Measurements from ENCODE around the gene OR10A6. TPM values are rescaled to one million over a fixed set of nuclear protein-coding genes. Genes with fewer than 3 reads are reported as not detected.

Gene OR10A6
- total RNA-seq, 3 donors from 2014 or later (not counting 1 experiment from before 2014, with no cell fraction given): not detected

GRCh38 chr11:7964261-7964660 is 33.2 kb upstream of the OR10A6 start:
- no peaks in the 10 kb centered on the region for H3K4me1 Mint-ChIP-seq
- H3K36me3 Mint-ChIP-seq: no peaks in the 10 kb centered on the region
- H3K4me3 Mint-ChIP-seq: no peak overlapping the region
- no peaks in the 10 kb centered on the region for H3K9me3 ChIP-seq (ENCODE audit: control insufficient read depth, insufficient read depth, low read length)
- intact Hi-C loops (cut with micrococcal nuclease): no loop called here
- H3K27ac Mint-ChIP-seq: no peak overlapping the region
- 58% methylated on average over 3 of the region's 3 CpGs for WGBS (ENCODE audit: insufficient coverage)
- H3K27ac ChIP-seq (ENCODE audit: low read length): no peak overlapping the region
- no peaks in the 10 kb centered on the region for H3K36me3 ChIP-seq (ENCODE audit: control insufficient read depth, insufficient read depth, low read length)
- DNase-seq (no peak), ATAC-seq (no peak)
- peaks cover 20 to 44% of the 10 kb centered on the region in 2 donors for H3K27me3 Mint-ChIP-seq (ENCODE audit: low read depth in 2 of 2)
- TF ChIP-seq, protein P1, sequence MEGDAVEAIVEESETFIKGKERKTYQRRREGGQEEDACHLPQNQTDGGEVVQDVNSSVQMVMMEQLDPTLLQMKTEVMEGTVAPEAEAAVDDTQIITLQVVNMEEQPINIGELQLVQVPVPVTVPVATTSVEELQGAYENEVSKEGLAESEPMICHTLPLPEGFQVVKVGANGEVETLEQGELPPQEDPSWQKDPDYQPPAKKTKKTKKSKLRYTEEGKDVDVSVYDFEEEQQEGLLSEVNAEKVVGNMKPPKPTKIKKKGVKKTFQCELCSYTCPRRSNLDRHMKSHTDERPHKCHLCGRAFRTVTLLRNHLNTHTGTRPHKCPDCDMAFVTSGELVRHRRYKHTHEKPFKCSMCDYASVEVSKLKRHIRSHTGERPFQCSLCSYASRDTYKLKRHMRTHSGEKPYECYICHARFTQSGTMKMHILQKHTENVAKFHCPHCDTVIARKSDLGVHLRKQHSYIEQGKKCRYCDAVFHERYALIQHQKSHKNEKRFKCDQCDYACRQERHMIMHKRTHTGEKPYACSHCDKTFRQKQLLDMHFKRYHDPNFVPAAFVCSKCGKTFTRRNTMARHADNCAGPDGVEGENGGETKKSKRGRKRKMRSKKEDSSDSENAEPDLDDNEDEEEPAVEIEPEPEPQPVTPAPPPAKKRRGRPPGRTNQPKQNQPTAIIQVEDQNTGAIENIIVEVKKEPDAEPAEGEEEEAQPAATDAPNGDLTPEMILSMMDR (IDR thresholded peaks at IDR 0.05): no peak
- no peak overlapping the region for H3K4me3 ChIP-seq (ENCODE audit: low read length)
- no peaks in the 10 kb centered on the region for H3K9me3 Mint-ChIP-seq
- H3K4me1 ChIP-seq (ENCODE audit: control insufficient read depth, insufficient read depth, low read length): no peaks in the 10 kb centered on the region
- H3K27me3 ChIP-seq (ENCODE audit: control insufficient read depth, insufficient read depth, low read length): no peaks in the 10 kb centered on the region

DNA sequence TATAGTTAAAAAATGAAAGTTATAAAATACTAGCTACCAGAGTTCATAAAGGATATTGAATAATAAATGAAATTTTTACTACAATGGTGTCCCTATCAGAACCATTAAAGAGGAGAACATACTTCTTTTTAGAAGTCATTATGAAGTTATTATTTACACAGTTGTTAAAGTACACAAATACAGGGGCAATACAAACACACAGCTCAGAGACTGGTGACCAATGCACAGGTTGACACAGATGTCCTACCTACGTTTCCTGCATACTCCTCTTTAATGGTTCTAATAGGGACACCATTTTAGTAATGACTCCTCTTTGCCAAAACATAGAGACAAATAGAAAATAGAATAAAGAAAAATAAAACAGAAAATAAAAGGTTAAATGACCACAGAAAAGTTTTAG is 24.1 kb upstream of the OR10A6 start:
- Mint-ChIP-seq H3K27ac (no peak overlapping the region), H3K27me3 (ENCODE audit: low read depth in 2 of 2) (peaks cover 5 to 25% of the 10 kb centered on the region in 2 donors), H3K4me3 (no peak overlapping the region), H3K9me3 (peaks cover 0 to 2% of the 10 kb centered on the region in 2 donors), H3K4me1 (no peaks in the 10 kb centered on the region), H3K36me3 (no peaks in the 10 kb centered on the region)
- intact Hi-C loops (cut with micrococcal nuclease): no loop called here
- TF ChIP-seq, protein P1 (IDR thresholded peaks at IDR 0.05): no peak
- no peaks in the 10 kb centered on the region for H3K4me1 ChIP-seq (ENCODE audit: control insufficient read depth, insufficient read depth, low read length)
- H3K9me3 ChIP-seq (ENCODE audit: control insufficient read depth, insufficient read depth, low read length): no peaks in the 10 kb centered on the region
- WGBS (ENCODE audit: insufficient coverage): 71% methylated on average over 1 of the region's 1 CpG
- no peak overlapping the region for H3K27ac ChIP-seq (ENCODE audit: low read length)
- H3K4me3 ChIP-seq (ENCODE audit: low read length): no peak overlapping the region
- DNase-seq (no peak), ATAC-seq (no peak)
- no peaks in the 10 kb centered on the region for H3K27me3 ChIP-seq (ENCODE audit: control insufficient read depth, insufficient read depth, low read length)
- no peaks in the 10 kb centered on the region for H3K36me3 ChIP-seq (ENCODE audit: control insufficient read depth, insufficient read depth, low read length)

DNA sequence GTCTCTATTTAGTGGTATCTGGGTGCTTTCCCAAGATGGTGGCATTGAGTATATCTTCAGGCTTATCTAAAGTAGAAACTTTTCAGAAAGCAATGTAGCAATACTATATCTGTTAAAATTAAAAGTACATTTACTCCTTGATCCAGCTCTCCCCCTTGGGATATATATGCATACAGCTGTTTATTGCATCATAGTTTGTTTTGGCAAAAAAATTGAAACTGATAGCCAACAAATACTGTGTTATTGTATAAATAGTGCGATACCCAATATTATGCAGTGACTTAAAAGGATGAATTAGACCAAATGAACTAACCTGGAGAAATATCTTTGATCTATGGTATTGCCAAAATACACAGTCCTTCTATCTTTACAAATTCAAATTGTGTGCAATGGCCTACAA is 18.9 kb upstream of the OR10A6 start:
- no peak for ATAC-seq
- TF ChIP-seq, protein P1 (IDR thresholded peaks at IDR 0.05): no peak
- no peaks in the 10 kb centered on the region for H3K4me1 Mint-ChIP-seq
- Histone ChIP-seq H3K4me3 (ENCODE audit: low read length) (no peak overlapping the region), H3K4me1 (ENCODE audit: control insufficient read depth, insufficient read depth, low read length) (no peaks in the 10 kb centered on the region), H3K36me3 (ENCODE audit: control insufficient read depth, insufficient read depth, low read length) (no peaks in the 10 kb centered on the region), H3K27ac (ENCODE audit: low read length) (no peak overlapping the region), H3K27me3 (ENCODE audit: control insufficient read depth, insufficient read depth, low read length) (no peaks in the 10 kb centered on the region), H3K9me3 (ENCODE audit: control insufficient read depth, insufficient read depth, low read length) (peaks cover under 1% of the 10 kb centered on the region)
- WGBS (ENCODE audit: insufficient coverage): no CpG with 5 or more reads among the region's 1 CpG
- H3K27ac Mint-ChIP-seq: no peak overlapping the region
- DNase-seq: no peak
- no peaks in the 10 kb centered on the region for H3K36me3 Mint-ChIP-seq
- intact Hi-C loops (cut with micrococcal nuclease): no loop called here
- no peaks in the 10 kb centered on the region for H3K9me3 Mint-ChIP-seq
- H3K27me3 Mint-ChIP-seq (ENCODE audit: low read depth in 2 of 2): peaks cover 7 to 9% of the 10 kb centered on the region in 2 donors
- no peak overlapping the region for H3K4me3 Mint-ChIP-seq

GRCh38 chr11:7944123-7944522 is 13.1 kb upstream of the OR10A6 start:
- Histone ChIP-seq H3K9me3 (ENCODE audit: control insufficient read depth, insufficient read depth, low read length) (peaks cover 6% of the 10 kb centered on the region), H3K4me3 (ENCODE audit: low read length) (no peak overlapping the region), H3K27ac (ENCODE audit: low read length) (no peak overlapping the region), H3K27me3 (ENCODE audit: control insufficient read depth, insufficient read depth, low read length) (no peaks in the 10 kb centered on the region), H3K4me1 (ENCODE audit: control insufficient read depth, insufficient read depth, low read length) (no peaks in the 10 kb centered on the region), H3K36me3 (ENCODE audit: control insufficient read depth, insufficient read depth, low read length) (no peaks in the 10 kb centered on the region)
- TF ChIP-seq, protein P1 (IDR thresholded peaks at IDR 0.05): no peak
- no peak for ATAC-seq
- Mint-ChIP-seq H3K36me3 (peaks cover 10% of the 10 kb centered on the region), H3K27ac (no peak overlapping the region), H3K27me3 (ENCODE audit: low read depth in 2 of 2) (peaks cover 0 to 16% of the 10 kb centered on the region in 2 donors), H3K4me3 (no peak overlapping the region), H3K4me1 (no peaks in the 10 kb centered on the region), H3K9me3 (peaks cover 5 to 12% of the 10 kb centered on the region in 2 donors)
- no CpG with 5 or more reads among the region's 2 CpGs for WGBS (ENCODE audit: insufficient coverage)
- no peak for DNase-seq
- intact Hi-C loops (cut with micrococcal nuclease): no loop called here

Measured in natural killer cell (primary cell).